Hepatocyte (in vitro differentiated cells): ENCODE data around the gene KRTAP4-5.

ENCODE experiments used
- EZH2 ChIP-seq: fragments of 200-600 bp; sonication (generic); IDR thresholded peaks from 2 replicates; pipeline ENCODE4 v1.6.1; 2016; ENCODE audit warnings: antibody characterized with exemption, mild to moderate bottlenecking, borderline replicate concordance
- TF ChIP-seq, protein P1 (sequence below): fragments of 200-600 bp; sonication (generic); IDR thresholded peaks from 2 replicates; pipeline ENCODE4 v1.5.1; 2016; ENCODE audit warnings: antibody characterized with exemption, mild to moderate bottlenecking; ENCODE audit not compliant: poor library complexity

- TF ChIP-seq, protein P1, sequence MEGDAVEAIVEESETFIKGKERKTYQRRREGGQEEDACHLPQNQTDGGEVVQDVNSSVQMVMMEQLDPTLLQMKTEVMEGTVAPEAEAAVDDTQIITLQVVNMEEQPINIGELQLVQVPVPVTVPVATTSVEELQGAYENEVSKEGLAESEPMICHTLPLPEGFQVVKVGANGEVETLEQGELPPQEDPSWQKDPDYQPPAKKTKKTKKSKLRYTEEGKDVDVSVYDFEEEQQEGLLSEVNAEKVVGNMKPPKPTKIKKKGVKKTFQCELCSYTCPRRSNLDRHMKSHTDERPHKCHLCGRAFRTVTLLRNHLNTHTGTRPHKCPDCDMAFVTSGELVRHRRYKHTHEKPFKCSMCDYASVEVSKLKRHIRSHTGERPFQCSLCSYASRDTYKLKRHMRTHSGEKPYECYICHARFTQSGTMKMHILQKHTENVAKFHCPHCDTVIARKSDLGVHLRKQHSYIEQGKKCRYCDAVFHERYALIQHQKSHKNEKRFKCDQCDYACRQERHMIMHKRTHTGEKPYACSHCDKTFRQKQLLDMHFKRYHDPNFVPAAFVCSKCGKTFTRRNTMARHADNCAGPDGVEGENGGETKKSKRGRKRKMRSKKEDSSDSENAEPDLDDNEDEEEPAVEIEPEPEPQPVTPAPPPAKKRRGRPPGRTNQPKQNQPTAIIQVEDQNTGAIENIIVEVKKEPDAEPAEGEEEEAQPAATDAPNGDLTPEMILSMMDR, result no peak
- no peak for TF ChIP-seq EZH2
Measured at GRCh38 chr17:41125064-41125463, 24.6 kb downstream of the KRTAP4-5 start.
